IMR-90 (cell line): Measurements from ENCODE around the gene MIER2. TPM values are rescaled to one million over a fixed set of nuclear protein-coding genes. Genes with fewer than 3 reads are reported as not detected.

ENCODE experiments used
- ATAC-seq: fragments of 200-7000 bp; cut with Tn5 transposase; 2 replicates; pipeline ENCODE4 v1.9.1; 2020; ENCODE audit warnings: low read depth, mild to moderate bottlenecking, moderate library complexity
- BruUV-seq: library from RNA; stranded (reverse); fragments of 400-500 nt; replicated peaks from 2 replicates; lab custom pipeline; 2021; lab: Mats Ljungman, UMichigan
- CTCF ChIA-PET: fragments of 300-600 bp; formaldehyde crosslinking; extraction: SDS; loops from one replicate; lab custom pipeline; 2021; ENCODE audit warnings: antibody characterized with exemption; lab: Yijun Ruan, JAX
- POLR2A ChIA-PET: fragments of 300-600 bp; sonication (Branson Sonifier 250); formaldehyde crosslinking; loops from one replicate; lab custom pipeline; 2022; ENCODE audit warnings: antibody characterized with exemption; ENCODE audit not compliant: unreplicated experiment; lab: Charles Lee
- DNase-seq: peaks from one replicate; pipeline ENCODE4 v3.0.0; 2013
- H2AFZ ChIP-seq: replicated peaks from 2 replicates; pipeline ENCODE3; 2013; ENCODE audit warnings: low read length, mild to moderate bottlenecking; ENCODE audit not compliant: poor library complexity
- H2AK5ac ChIP-seq: 2 replicates; pipeline ENCODE4 v1.6.1; 2013; ENCODE audit warnings: low read depth, low read length, inconsistent platforms
- H2AK9ac ChIP-seq: replicated peaks from 2 replicates; pipeline ENCODE3; 2013; ENCODE audit warnings: mild to moderate bottlenecking, low read depth, low read length, moderate library complexity; ENCODE audit not compliant: poor library complexity
- H2BK120ac ChIP-seq: 2 replicates; pipeline ENCODE4 v1.6.1; 2013; ENCODE audit warnings: low read depth, low read length, inconsistent platforms
- H2BK15ac ChIP-seq: 3 replicates; pipeline ENCODE4 v1.6.1; 2013; ENCODE audit warnings: low read depth, low read length, inconsistent platforms
- H2BK20ac ChIP-seq: 2 replicates; pipeline ENCODE4 v1.6.1; 2013; ENCODE audit warnings: low read depth, mild to moderate bottlenecking, inconsistent platforms, low read length, moderate library complexity
- H2BK5ac ChIP-seq: 2 replicates; pipeline ENCODE4 v1.6.1; 2013; ENCODE audit warnings: mild to moderate bottlenecking, low read depth, low read length, inconsistent platforms; ENCODE audit not compliant: poor library complexity, severe bottlenecking
- H3K14ac ChIP-seq: replicated peaks from 2 replicates; pipeline ENCODE4 v1.6.1; 2013; ENCODE audit warnings: low read depth, low read length, inconsistent platforms
- H3K18ac ChIP-seq: 2 replicates; pipeline ENCODE4 v1.6.1; 2013; ENCODE audit warnings: low read depth, low read length, control low read depth
- H3K23ac ChIP-seq: 2 replicates; pipeline ENCODE4 v1.6.1; 2013; ENCODE audit warnings: low read depth, low read length, inconsistent platforms
- H3K27ac ChIP-seq: 2 replicates; pipeline ENCODE4 v1.5.1; 2013; ENCODE audit warnings: mild to moderate bottlenecking, control low read depth, low read length; ENCODE audit not compliant: insufficient read depth
- H3K27me3 ChIP-seq: 2 replicates; pipeline ENCODE4 v1.6.1; 2013; ENCODE audit warnings: low read length; ENCODE audit not compliant: control insufficient read depth, insufficient read depth
- H3K36me3 ChIP-seq: 2 replicates; pipeline ENCODE4 v1.6.1; 2013; ENCODE audit warnings: low read length, mixed read lengths; ENCODE audit not compliant: control insufficient read depth, insufficient read depth
- H3K4ac ChIP-seq: 2 replicates; pipeline ENCODE4 v1.6.1; 2013; ENCODE audit warnings: low read depth, low read length, inconsistent platforms
- H3K4me1 ChIP-seq: 2 replicates; pipeline ENCODE4 v1.6.1; 2013; ENCODE audit warnings: low read length, mixed read lengths; ENCODE audit not compliant: control insufficient read depth, insufficient read depth
- H3K4me2 ChIP-seq: 2 replicates; pipeline ENCODE4 v1.6.1; 2013; ENCODE audit warnings: low read depth, mild to moderate bottlenecking, control low read depth, low read length, moderate library complexity
- H3K4me3 ChIP-seq: 2 replicates; pipeline ENCODE4 v1.5.1; 2013; ENCODE audit warnings: low read depth, mild to moderate bottlenecking, control low read depth, low read length, moderate library complexity; ENCODE audit not compliant: insufficient read depth
- H3K56ac ChIP-seq: 2 replicates; pipeline ENCODE4 v1.6.1; 2013; ENCODE audit warnings: low read length, inconsistent platforms; ENCODE audit not compliant: insufficient read depth; ENCODE audit errors: extremely low read depth
- H3K79me1 ChIP-seq, 2 experiments: 2 replicates each; pipeline ENCODE4 v1.6.1; 2013; ENCODE audit warnings: low read length in 2 of 2, inconsistent platforms in 1 of 2, low read depth in 1 of 2
- H3K9ac ChIP-seq: 2 replicates; pipeline ENCODE4 v1.6.1; 2013; ENCODE audit warnings: low read depth, low read length, control low read depth
- H3K9me1 ChIP-seq: 2 replicates; pipeline ENCODE4 v1.6.1; 2013; ENCODE audit warnings: low read length, inconsistent platforms; ENCODE audit not compliant: insufficient read depth
- H3K9me3 ChIP-seq: 2 replicates; pipeline ENCODE4 v1.6.1; 2013; ENCODE audit warnings: low read length; ENCODE audit not compliant: control insufficient read depth, insufficient read depth
- H4K20me1 ChIP-seq: 2 replicates; pipeline ENCODE4 v1.6.1; 2013; ENCODE audit warnings: low read length, inconsistent platforms; ENCODE audit not compliant: insufficient read depth
- H4K5ac ChIP-seq: 2 replicates; pipeline ENCODE4 v1.6.1; 2013; ENCODE audit warnings: mild to moderate bottlenecking, low read depth, low read length, control low read depth
- H4K8ac ChIP-seq, 2 experiments: 2 replicates each; pipeline ENCODE4 v1.6.1; 2013; ENCODE audit warnings: low read depth in 2 of 2, low read length in 2 of 2, control low read depth in 1 of 2, inconsistent platforms in 1 of 2
- H4K91ac ChIP-seq: 2 replicates; pipeline ENCODE4 v1.6.1; 2013; ENCODE audit warnings: low read depth, low read length, inconsistent platforms; ENCODE audit not compliant: insufficient read depth
- BHLHE40 ChIP-seq: fragments of 150-350 bp; IDR thresholded peaks from 2 replicates; pipeline ENCODE4 v1.6.1; 2016; ENCODE audit warnings: mild to moderate bottlenecking, low read depth, low read length
- CHD1 ChIP-seq: IDR thresholded peaks from 2 replicates; pipeline ENCODE4 v1.6.1; 2012; ENCODE audit warnings: low read depth, low read length, improper control_type of control experiment
- MAZ ChIP-seq: IDR thresholded peaks from 2 replicates; pipeline ENCODE4 v1.6.1; 2012; ENCODE audit warnings: low read depth, mild to moderate bottlenecking, low read length, improper control_type of control experiment, moderate library complexity, borderline replicate concordance
- WGBS, 2 experiments: methylation state at CpG; one replicate each; pipeline versions ENCODE4 v1.1.5 to v1.1.7; 2013; ENCODE audit warnings: missing lambda C conversion rate in 2 of 2; ENCODE audit not compliant: insufficient read length in 1 of 2; ENCODE audit errors: extremely low coverage in 2 of 2; 5-methylcytosine and 5-hydroxymethylcytosine counted together
- dilution Hi-C: fragments of 300-500 bp; cut with HindIII; formaldehyde crosslinking; loops from one replicate; pipeline ENCODE4 v1.14.3; 2018; ENCODE audit warnings: low sequenced_read_pairs; ENCODE audit not compliant: unreplicated experiment
- in situ Hi-C: fragments of 300-500 bp; cut with MboI; formaldehyde crosslinking; loops from 3 replicates; pipeline ENCODE4 v1.14.3; 2019; ENCODE audit warnings: low sequenced_read_pairs, inconsistent platforms, mixed read lengths
- intact Hi-C: fragments of 100-400 bp; cut with micrococcal nuclease; formaldehyde crosslinking; loops from 2 replicates; pipeline ENCODE4 v1.10.0; 2022
- polyA plus RNA-seq, 3 experiments: library from polyadenylated mRNA; depleted of rRNA; stranded (reverse); fragments of >200 nt; gene quantifications; 2 replicates each; pipeline ENCODE4 v1.2.3, GENCODE V29; 2012; ENCODE audit warnings: low replicate concordance in 1 of 3
- total RNA-seq: library from RNA; depleted of rRNA; stranded (reverse); fragments of >200 nt; gene quantifications from 2 replicates; pipeline ENCODE4 v1.2.3, GENCODE V29; 2012

The MIER2 gene
- total and polyA plus RNA-seq, 2 of the 4 experiments (the other 2 are of a cell fraction), result 28.0 to 28.4 TPM

DNA sequence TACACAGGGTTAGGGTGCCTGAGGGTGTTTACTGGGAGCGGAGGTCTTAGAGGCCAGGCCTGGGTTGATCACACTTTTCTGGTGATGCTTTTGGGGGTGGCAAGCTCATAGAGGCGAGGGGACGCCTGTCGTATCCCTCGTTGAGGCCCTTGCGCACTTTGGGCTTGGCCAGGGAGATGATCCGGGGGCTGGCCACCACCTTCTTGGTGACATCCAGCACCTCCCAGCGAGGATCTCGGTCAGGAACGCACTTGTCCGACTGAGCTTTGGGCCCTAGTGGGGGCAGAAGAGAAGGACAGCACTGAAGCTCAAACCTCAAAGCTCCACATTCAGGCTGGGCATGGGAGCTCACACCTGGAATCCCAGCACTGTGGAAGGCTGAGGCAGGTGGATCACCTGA is 17.6 kb upstream of the MIER2 start:
- dilution Hi-C loops, result no loop called here
- POLR2A ChIA-PET, result no interaction called here
- H3K4me1 ChIP-seq, result no peaks in the 10 kb centered on the region
- H3K4me3 ChIP-seq, result no peak overlapping the region
- H4K91ac ChIP-seq, result no peak overlapping the region
- intact Hi-C loops, result no loop called here
- TF ChIP-seq CHD1, result no peak
- TF ChIP-seq MAZ, result no peak
- no peak for TF ChIP-seq BHLHE40
- H2AK9ac ChIP-seq, result no peak overlapping the region
- no peak overlapping the region for H3K4ac ChIP-seq
- CTCF ChIA-PET, result interaction anchor here (1.4 kb wide), 1 partner anchor 10 kb away, joined by 4 read pairs; no protein-coding TSS in a partner anchor
- WGBS, 2 experiments, result no CpG with 5 or more reads among the region's 11 CpGs
- H2BK15ac ChIP-seq, result no peak overlapping the region
- H4K20me1 ChIP-seq, result no peaks in the 10 kb centered on the region
- H3K27ac ChIP-seq, result no peak overlapping the region
- H3K14ac ChIP-seq, result no peak overlapping the region
- peaks cover 6% of the 10 kb centered on the region for H3K9me3 ChIP-seq
- no peak overlapping the region for H2BK120ac ChIP-seq
- H3K18ac ChIP-seq, result no peak overlapping the region
- H3K9me1 ChIP-seq, result no peaks in the 10 kb centered on the region
- no peak overlapping the region for H2AK5ac ChIP-seq
- no peak overlapping the region for H4K8ac ChIP-seq
- no peaks in the 10 kb centered on the region for H3K79me1 ChIP-seq
- DNase-seq (no peak), ATAC-seq (no peak)
- H4K5ac ChIP-seq, result no peak overlapping the region
- no peaks in the 10 kb centered on the region for H3K36me3 ChIP-seq
- no peak overlapping the region for H2AFZ ChIP-seq
- H3K9ac ChIP-seq, result no peak overlapping the region
- peaks cover 15% of the 10 kb centered on the region for H3K27me3 ChIP-seq
- H2BK5ac ChIP-seq, result no peak overlapping the region
- no peak overlapping the region for H3K56ac ChIP-seq
- BruUV-seq, result no TSS peak
- H3K4me2 ChIP-seq, result no peak overlapping the region
- in situ Hi-C loops, result no loop called here
- H3K23ac ChIP-seq, result no peak overlapping the region
- H2BK20ac ChIP-seq, result no peak overlapping the region
